KBM-7 (cell line): ENCODE data around the gene INPP4A.

ENCODE experiments used
- DNase-seq: peaks from one replicate; pipeline ENCODE4 v3.0.0-alpha.2; 2015
- in situ Hi-C: fragments of 300-500 bp; cut with MboI; formaldehyde crosslinking; loops from 2 replicates; pipeline ENCODE4 v1.14.3; 2020; ENCODE audit warnings: low sequenced_read_pairs, low pct_unique_long_range_greater_than_20kb, mixed read lengths

Gene INPP4A

DNA sequence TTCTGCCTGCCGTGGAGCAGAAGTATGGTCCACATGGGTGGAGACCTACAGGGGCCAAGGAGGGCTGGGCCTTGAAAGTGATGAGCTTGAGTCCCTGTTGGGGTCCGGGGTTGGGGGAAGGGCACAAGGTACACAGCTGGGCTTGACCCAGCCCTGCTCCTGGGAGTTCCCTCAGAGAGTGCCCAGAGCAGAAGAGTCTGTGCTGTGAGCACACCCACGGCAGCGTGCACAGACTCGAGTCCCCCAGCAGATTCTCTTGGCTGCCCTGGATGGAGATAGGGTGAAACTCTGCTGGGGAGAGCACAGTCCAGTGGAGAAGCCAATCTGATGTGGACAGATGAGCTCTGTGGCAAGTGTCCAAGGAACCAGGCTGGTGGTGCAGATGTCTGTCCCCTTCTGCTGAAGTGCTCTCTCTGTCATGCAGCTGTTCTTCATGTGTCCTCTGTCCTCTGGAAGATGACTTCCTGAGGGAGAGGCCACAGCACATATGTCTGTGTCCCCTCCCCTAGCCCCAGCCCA is 27.5 kb downstream of the INPP4A start:
- no peak for DNase-seq
- in situ Hi-C loops: no loop called here

DNA sequence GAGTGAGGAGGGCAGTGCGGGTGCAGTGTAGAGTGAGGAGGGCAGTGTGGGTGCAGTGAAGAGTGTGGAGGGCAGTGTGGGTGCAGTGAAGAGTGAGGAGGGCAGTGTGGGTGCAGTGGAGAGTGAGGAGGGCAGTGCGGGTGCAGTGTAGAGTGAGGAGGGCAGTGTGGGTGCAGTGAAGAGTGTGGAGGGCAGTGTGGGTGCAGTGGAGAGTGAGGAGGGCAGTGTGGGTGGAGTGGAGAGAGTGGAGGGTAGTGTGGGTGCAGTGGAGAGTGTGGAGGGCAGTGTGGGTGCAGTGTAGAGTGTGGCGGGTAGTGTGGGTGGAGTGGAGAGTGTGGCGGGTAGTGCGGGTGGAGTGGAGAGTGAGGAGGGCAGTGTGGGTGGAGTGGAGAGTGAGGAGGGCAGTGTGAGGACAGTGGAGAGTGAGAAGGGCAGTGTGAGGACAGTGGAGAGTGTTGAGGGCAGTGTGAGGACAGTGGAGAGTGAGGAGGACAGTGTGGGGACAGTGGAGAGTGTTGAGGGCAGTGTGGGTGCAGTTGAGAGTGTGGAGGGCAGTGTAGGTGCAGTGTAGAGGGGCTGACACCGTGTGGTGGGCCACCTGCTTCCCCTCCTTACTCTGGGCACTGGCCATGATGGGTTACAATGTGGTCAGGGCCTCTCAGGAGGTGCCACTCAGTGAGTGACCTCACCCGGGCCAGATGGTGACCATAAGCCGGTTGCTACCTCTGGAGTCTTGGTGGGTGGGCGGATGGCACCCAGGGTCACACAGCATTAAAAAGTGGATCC is 28.5 kb downstream of the INPP4A start:
- DNase-seq: no peak
- in situ Hi-C loops: no loop called here

DNA sequence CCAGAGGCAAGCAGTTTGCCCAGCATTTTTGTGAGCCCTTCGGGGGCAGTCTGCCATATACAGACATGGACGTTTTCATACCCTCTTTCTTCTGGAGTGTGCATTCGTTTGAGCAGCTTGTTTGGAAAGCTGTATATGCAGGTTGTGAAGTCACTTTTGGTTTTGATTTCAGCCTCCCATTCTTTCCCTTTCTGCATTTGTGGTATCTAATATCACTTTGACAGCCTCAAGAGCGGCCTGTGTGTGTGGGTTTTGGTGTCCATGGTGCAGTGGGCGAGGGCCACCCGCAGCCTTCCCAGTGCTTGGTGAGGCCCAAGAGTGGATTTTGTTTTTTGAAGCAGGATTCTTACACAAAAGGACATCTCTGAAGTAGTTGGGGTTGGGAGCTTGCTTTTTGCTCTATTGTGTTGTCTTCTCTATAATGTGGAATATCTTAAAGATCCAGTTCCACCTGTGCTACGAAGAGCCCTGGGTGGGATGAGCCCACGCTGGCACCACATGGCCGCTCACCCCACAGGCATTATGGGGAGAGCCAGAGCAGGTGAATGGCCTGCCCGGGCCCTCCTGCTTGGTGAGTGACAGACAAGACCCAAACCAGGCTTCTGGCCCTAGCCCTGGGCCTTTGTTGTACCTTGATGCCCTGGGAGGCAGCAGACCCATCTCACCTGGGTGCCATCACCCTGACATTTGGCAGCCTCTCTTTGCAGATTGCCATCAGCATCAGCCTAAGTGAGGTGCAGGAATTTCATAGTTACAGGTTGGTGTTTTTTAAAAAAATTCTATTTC is 29.5 kb downstream of the INPP4A start:
- no peak for DNase-seq
- in situ Hi-C loops: no loop called here

DNA sequence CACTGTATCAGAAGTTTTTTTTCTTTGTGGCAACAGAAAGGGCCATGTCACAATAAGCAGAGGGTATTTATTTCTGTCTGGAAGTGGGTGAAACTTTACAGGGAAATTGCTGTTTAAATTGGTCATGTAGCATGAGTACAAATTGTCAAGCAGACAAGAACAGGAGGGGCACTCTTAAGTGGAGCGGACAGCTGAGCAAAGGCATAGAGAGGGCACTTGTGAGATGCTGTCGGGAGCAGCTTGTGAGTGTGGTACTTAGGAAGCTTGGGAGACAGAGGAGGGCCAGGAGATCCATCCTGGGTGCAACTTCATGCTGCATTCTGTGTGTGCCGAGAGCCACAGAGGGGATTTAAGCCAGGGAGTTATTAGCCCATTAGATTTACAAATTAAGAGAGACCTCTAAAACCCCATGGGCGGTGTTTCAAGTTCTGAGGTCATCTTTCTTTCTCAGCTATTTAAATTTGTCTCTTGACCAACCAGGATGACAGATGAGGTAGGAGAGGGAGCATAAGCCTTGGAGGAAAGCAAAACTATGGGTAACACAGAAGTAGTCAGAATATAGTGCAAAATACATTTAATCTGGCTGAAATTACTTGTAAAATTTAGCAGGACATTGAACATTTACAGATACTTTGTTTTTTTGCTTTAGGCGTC is 30.4 kb downstream of the INPP4A start:
- in situ Hi-C loops: no loop called here
- DNase-seq: no peak

DNA sequence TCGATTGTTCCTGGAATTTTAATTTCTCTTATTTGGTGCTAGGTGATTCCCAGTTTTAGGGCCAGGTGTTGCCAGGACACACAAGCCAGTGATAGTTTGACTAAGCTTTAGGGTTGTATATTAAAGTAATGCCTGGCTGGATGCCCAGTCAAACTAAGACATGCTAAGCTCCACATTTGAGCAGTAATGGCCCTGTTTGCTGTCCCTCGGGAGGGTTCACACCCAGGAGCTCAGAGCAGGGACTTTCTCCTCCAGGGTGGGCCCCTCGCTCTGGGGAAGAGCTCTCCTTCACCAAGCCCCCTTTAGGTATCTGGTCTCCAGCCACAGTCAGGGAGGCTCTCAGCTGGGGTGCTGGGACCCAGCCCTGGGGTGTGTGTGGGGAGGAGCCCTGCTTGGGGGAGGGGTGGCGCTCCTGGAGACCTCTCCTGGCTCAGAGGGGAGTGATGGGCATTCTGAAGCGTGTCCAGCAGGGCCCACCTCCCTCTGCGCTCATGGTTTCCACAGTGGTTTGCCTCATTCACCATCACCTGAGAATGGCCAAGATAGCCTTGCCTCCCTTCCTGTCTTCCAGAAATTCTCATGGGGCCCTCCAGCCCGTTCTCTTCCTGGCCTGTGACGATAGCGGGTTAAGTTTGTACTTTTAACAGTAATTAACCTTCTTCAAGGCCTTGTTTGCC is 31.7 kb downstream of the INPP4A start:
- in situ Hi-C loops: no loop called here
- no peak for DNase-seq

DNA sequence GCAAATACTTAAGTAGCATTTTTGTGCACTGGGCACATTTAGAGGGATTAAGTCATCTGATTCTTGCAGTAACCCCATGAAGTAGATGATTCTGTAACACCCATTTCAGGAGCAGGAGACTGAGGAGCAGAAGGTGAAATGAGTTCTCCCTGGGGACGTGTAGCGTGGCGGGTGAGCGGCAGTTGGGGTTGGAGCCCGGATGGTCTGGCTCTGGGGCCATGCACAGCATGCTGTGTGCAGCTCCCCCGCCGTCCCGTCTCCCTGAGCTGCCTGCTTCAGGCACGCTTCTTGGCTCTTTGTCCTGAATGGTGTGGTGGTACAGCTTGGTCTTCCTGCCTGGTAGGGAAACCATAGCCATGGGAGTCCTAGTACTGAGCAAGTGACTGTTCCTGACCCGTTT is 32.4 kb downstream of the INPP4A start:
- in situ Hi-C loops: no loop called here
- no peak for DNase-seq

DNA sequence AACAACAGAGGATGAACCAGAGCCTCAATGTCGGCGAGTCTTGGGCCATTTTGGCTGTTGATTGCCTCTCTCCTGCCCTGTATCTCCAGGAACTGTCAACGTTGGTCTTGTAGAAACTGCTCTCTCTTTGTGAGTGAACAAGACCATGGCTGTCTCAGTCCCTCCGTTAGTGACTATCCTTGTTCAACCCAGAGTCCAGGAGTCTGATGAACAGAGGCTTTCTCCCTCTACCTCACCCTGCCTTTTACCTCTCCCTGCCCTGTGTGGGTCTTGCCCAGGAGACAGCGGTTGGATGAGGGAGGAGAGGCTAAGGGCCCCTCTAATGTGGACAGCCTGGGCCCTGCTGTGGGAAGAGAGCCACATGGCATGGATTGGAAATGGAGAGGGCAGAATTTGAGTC is 32.8 kb downstream of the INPP4A start:
- in situ Hi-C loops: no loop called here
- no peak for DNase-seq

DNA sequence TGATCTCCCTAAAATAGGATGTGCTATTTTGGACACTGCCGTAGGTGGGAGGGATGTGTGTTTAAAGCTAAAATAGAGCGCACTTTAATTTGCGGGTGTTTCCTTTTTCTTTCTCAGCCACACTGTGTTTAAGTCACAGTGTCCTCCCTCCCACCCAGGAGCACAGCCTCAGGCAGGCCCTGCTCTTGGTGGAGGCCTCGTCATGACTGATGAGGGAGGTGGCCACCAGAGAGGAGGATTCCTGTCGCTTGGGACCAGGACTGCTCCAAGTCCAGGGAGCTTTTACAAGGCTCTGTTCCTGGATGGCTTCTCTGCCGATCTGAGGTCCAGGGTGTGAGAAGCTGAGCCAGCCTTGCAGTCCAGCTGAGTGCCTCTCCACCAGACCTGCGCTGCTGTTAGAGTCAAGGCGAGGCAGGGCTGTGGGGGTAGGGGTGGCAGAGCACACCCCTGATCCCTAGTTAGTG is 33.5 kb downstream of the INPP4A start:
- peak; percentile 79 for DNase-seq
- in situ Hi-C loops: no loop called here

DNA sequence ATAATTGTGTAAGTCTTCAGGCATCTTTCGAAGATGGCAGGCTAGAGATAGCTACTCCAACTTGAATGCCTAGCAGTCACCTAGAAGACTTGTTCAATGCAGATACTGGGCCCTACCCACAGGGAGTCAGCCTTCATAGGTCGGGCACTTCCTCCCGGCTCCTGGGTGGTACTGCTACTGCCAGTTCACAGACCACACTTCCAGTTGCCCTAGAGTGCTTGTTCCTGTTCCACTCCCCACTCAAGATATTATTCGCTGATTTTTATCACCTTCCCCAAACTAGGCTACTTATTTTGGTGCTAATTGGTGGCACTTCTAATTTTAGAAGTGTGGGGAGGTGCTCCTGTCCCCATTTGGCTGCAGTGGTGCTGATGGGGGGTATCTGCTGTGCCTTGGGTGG is 34.2 kb downstream of the INPP4A start:
- DNase-seq: peak; percentile 37
- in situ Hi-C loops: no loop called here

DNA sequence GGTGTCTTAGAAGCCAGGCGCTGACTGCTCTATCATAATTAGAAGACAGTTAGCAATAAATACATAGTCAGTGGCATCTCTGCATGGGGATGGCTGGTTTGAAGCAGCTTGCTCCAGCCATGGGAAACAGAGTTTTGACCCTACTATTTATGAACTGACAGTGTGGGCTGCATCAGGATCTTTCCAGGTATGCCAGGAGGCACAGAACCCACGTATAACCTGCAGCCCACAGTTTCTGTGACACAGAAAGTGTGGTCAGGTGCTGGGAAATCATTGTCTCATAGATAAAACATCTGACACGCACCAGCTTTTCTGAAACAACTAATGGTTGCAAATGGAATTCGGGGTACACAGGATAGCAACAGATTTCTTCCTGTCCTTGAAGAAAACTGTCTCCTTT is 34.7 kb downstream of the INPP4A start:
- DNase-seq: no peak
- in situ Hi-C loops: no loop called here

DNA sequence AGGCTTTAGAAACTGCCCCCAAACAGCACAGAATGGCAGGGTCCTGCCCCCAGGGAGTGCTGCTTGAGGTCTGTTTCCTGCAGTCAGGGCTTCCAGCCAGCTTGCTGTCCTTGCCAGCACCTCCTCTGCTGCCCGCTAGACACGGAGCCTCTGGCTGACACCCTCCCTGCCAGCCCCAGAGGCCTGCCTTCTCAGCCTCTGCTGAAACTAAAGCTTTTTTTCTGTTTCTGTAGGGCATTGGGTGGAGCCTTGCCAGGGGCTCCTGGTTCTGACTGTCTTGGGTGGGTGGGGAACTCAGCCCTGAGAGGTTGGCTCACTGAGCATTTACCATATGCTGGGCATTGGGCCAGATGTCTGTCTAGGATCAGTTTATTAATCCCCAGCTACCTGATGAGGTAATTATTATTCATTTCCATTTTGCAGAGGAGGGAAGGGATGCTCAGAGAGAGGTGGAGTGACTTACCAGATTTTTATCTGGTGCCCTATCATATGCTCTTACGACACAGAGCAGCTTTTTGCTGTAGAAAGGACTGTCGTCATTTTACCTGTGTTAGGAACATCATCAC is 35.4 kb downstream of the INPP4A start:
- in situ Hi-C loops: no loop called here
- peak; percentile 63 for DNase-seq

DNA sequence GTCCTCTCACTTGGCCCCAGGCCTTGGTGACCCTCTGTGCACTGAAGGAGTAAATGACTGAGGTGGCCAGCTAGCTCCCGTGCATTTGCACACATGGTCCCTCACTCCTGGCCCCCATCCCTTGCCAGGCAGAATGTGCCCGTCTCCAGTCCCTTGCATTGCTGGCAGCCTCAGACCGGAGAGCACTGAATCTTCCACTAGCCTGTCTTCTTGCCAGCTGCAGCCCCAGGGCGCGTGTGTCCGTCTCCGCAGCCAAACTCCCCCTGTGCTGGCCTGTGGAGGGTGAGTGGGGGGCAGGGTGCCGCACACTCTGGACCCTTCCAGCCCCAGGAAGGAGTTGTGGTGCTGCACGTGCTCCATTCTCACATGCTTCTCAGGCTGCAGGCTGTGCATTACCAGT is 35.9 kb downstream of the INPP4A start:
- DNase-seq: no peak
- in situ Hi-C loops: no loop called here

DNA sequence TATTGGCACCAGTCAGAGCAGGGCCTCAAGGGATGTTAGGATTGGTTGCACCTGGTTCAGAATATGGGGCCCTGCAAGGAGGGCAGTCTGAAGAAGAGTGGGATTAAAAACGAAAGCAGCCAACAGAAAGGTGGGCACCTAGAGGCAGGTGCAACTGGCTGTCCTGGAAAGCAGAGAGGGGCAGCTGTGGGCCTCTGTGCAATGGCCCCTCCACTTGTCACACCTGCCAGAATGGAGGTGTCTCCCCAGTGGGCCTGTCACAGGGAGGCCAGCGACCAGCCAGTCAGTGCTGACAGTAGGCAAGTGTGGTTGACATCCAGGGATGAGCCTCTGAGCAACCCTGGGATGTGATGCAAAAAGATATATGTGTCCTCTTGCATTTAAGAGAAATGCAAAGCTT is 37.7 kb downstream of the INPP4A start:
- DNase-seq: no peak
- in situ Hi-C loops: no loop called here

DNA sequence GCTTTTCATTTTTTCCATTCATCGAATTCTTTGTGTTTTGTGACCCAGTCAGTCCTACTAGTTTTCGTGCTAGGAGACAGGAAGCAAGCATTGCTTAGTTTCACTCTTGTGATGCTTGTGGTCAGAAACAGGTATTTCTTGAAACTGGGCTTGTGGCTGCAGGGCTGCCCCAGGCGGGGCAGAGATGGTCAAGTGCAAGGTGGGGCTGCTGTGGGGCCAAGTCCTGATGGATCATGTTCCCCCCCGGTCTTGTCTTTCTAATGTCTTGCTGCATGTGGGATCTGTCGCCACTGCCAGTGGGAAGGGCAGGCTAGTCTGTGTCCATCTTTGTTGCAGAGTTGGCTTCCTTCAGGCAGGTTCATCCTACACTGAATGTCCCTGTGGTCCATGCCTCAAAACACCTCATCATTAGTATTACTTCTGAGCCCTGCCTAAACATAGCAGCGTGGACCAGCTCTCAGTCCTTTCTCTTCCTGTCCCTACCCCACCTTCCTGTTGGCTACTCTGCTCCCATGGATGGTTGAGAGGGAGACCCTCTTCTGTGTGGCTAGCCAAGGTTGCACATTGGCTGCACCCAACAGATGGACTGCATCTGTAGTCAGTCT is 38.7 kb downstream of the INPP4A start:
- in situ Hi-C loops: no loop called here
- no peak for DNase-seq

DNA sequence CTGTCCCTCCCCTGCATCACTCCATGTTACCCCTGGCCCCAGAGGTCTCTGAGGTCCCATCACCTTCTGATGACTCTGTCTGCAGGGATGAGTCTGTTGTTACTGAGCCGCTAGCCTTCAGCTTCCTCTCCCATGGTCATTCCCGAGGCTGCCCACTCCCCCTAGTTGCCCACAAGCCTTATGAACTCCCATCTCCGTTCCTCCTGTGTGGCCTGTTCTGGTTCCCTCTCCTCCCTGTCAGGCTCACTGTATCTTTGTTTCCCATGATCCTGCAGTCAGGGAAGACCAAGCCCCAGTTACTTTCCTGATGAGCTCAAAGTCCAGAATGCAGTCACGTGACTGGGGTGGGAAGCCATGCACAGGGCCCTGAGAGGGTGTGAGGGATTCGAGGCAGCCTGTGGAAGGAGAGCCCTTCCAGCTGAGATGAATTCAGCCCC is 39.5 kb downstream of the INPP4A start:
- in situ Hi-C loops: no loop called here
- no peak for DNase-seq

DNA sequence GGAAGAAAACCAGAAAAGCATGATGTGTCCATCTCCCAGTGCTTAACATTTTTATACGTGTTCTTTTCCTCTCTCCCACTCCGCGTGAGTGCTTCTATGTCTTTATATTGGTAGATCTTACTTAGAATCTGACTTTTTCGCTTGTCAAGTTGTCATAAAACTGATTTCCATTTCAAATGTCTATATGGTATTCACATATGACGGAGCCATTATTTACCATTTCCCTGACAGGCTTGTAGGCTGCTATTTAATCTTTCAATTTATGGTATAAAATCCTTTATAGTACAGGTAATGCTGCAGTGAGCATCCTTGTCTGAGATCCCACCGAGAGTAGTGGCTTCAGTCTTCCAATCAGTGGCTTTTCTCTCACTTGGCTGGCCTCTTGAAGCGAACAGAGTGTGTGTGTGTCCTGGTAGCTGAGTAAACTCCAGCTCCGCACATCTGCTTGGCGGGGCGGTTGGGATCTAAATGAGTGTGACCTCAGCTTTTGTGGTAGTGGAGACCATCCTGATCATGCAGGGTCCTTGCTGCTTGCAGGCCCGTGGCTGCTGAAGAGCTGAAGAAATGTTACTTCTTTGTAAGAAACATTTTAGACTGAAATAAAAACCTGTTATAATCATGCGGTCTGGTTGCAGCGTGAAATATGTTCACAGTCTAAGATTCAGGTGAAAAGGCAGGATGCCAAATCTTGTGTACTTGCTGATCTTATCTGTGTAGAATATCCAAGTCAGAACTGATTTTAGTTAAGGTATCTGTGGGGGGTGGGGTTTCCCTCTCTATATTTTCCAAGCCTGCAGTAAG is 40.2 kb downstream of the INPP4A start:
- in situ Hi-C loops: no loop called here
- no peak for DNase-seq

DNA sequence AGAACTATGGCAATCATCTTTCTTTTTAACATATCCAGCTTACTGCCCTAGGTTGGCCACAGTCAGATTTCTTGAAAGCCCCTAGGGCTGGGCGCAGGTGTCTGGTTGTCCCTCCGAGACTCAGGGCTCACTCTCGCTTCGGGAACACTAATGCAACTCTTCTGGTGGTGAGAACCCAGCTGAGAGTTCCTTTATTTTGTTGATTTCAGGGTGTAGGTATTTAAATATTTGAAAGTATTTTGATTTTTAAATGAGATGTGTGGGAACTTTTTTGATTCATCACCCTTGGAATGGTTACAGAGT is 40.7 kb downstream of the INPP4A start:
- no peak for DNase-seq

DNA sequence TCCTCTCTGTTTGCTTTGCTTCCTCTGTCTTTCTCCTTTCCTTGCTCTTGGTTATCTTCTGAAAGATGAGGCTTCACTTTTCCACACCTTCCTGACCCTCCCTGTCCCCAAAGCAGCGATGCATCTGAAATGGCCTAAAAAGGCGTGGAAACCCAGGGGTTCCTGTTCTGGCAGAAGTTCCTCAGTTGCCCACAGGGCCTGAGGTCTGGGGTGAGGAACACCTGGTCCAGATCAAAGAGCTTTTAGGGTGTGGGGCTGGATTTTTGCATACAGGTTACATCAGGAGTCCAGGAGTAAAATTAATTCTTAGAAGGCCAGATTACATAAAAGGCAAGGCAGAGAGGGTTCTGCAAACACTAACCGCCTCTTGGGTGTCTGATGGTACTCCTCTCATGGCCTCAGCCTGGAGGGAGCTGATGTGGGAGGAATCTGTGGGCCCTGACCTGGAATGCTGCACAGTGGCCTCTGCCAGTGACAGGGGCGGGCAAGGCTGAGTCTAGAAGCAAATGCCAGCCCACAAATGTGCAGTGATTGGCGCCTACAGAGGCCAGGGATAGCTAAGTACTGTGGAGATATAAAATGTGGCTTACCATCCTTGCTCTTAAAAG is 41.8 kb downstream of the INPP4A start:
- in situ Hi-C loops: no loop called here
- DNase-seq: no peak

More for the DNA sequence above, 40.7 kb downstream of the INPP4A start:
- in situ Hi-C loops: no loop called here
